Activated naive CD8-positive, alpha-beta T cell treated with anti-CD3 and anti-CD28 coated beads for 36 hours (primary cell): ENCODE measurements around the gene MRPS23. TPM values are rescaled to one million over a fixed set of nuclear protein-coding genes. Genes with fewer than 3 reads are reported as not detected.

Experiments
- DNase-seq: peaks from one replicate; pipeline ENCODE4 v3.0.0; 2021
- H3K27ac Mint-ChIP-seq: one replicate; pipeline ENCODE4 v1.8.0; 2022; ENCODE audit warnings: mild to moderate bottlenecking, moderate library complexity, mixed read lengths
- H3K27me3 Mint-ChIP-seq: one replicate; pipeline ENCODE4 v1.8.0; 2022; ENCODE audit warnings: mild to moderate bottlenecking, mixed read lengths
- H3K36me3 Mint-ChIP-seq: one replicate; pipeline ENCODE4 v1.8.0; 2021; ENCODE audit warnings: mild to moderate bottlenecking, mixed read lengths
- H3K4me1 Mint-ChIP-seq: one replicate; pipeline ENCODE4 v1.8.0; 2021; ENCODE audit warnings: mixed read lengths
- H3K4me3 Mint-ChIP-seq: one replicate; pipeline ENCODE4 v1.8.0; 2022; ENCODE audit warnings: mild to moderate bottlenecking, moderate library complexity, mixed read lengths
- H3K9me3 Mint-ChIP-seq: one replicate; pipeline ENCODE4 v1.8.0; 2022; ENCODE audit warnings: mixed read lengths
- total RNA-seq, 2 experiments: library from RNA; stranded (reverse); gene quantifications; one replicate each; pipeline ENCODE4 v1.2.3, GENCODE V29; 2021

MRPS23 gene
- total RNA-seq, 2 experiments from 2014 or later = 85.0 to 91.4 TPM

- DNase-seq = no peak
- no peaks in the 10 kb centered on the region for H3K9me3 Mint-ChIP-seq
- no peak overlapping the region for H3K4me3 Mint-ChIP-seq
- no peak overlapping the region for H3K27ac Mint-ChIP-seq
- no peaks in the 10 kb centered on the region for H3K36me3 Mint-ChIP-seq
- peaks cover 11% of the 10 kb centered on the region for H3K4me1 Mint-ChIP-seq
- H3K27me3 Mint-ChIP-seq = peaks cover 61% of the 10 kb centered on the region
These were observed 38.1 kb downstream of the MRPS23 start for GRCh38 chr17:57811638-57812280.

GRCh38 chr17:57810721-57811637, 38.9 kb downstream of the MRPS23 start:
- peaks cover 61% of the 10 kb centered on the region for H3K27me3 Mint-ChIP-seq
- no peaks in the 10 kb centered on the region for H3K9me3 Mint-ChIP-seq
- H3K27ac Mint-ChIP-seq = no peak overlapping the region
- no peaks in the 10 kb centered on the region for H3K36me3 Mint-ChIP-seq
- no peak overlapping the region for H3K4me3 Mint-ChIP-seq
- DNase-seq = no peak
- peaks cover 11% of the 10 kb centered on the region for H3K4me1 Mint-ChIP-seq

GRCh38 chr17:57809879-57810278, 40.0 kb downstream of the MRPS23 start:
- H3K4me1 Mint-ChIP-seq = peaks cover 11% of the 10 kb centered on the region
- H3K36me3 Mint-ChIP-seq = no peaks in the 10 kb centered on the region
- H3K9me3 Mint-ChIP-seq = no peaks in the 10 kb centered on the region
- peaks cover 59% of the 10 kb centered on the region for H3K27me3 Mint-ChIP-seq
- no peak overlapping the region for H3K27ac Mint-ChIP-seq
- DNase-seq = no peak
- no peak overlapping the region for H3K4me3 Mint-ChIP-seq

GRCh38 chr17:57808882-57809281, 41.0 kb downstream of the MRPS23 start:
- Mint-ChIP-seq H3K9me3 (no peaks in the 10 kb centered on the region), H3K27me3 (peaks cover 57% of the 10 kb centered on the region), H3K27ac (no peak overlapping the region), H3K4me3 (no peak overlapping the region), H3K4me1 (peaks cover 11% of the 10 kb centered on the region), H3K36me3 (no peaks in the 10 kb centered on the region)
- no peak for DNase-seq

- Mint-ChIP-seq H3K4me3 (no peak overlapping the region), H3K27me3 (peaks cover 39% of the 10 kb centered on the region), H3K4me1 (peaks cover 9% of the 10 kb centered on the region), H3K9me3 (peaks cover 6% of the 10 kb centered on the region), H3K27ac (no peak overlapping the region), H3K36me3 (no peaks in the 10 kb centered on the region)
- no peak for DNase-seq
These were observed 43.5 kb downstream of the MRPS23 start for GRCh38 chr17:57806167-57806830.

GRCh38 chr17:57803021-57803420, 46.8 kb downstream of the MRPS23 start:
- peaks cover 18% of the 10 kb centered on the region for H3K27me3 Mint-ChIP-seq
- peaks cover 4% of the 10 kb centered on the region for H3K4me1 Mint-ChIP-seq
- no peaks in the 10 kb centered on the region for H3K36me3 Mint-ChIP-seq
- H3K27ac Mint-ChIP-seq = no peak overlapping the region
- no peak overlapping the region for H3K4me3 Mint-ChIP-seq
- peaks cover 14% of the 10 kb centered on the region for H3K9me3 Mint-ChIP-seq
- DNase-seq = no peak

- H3K27ac Mint-ChIP-seq = no peak overlapping the region
- peaks cover 5% of the 10 kb centered on the region for H3K27me3 Mint-ChIP-seq
- peaks cover 14% of the 10 kb centered on the region for H3K9me3 Mint-ChIP-seq
- no peaks in the 10 kb centered on the region for H3K36me3 Mint-ChIP-seq
- no peak for DNase-seq
- no peak overlapping the region for H3K4me3 Mint-ChIP-seq
- H3K4me1 Mint-ChIP-seq = peaks cover 4% of the 10 kb centered on the region
These were observed 48.7 kb downstream of the MRPS23 start for GRCh38 chr17:57801044-57801711.

GRCh38 chr17:57794841-57795240, 55.0 kb downstream of the MRPS23 start:
- Mint-ChIP-seq H3K27ac (no peak overlapping the region), H3K9me3 (no peaks in the 10 kb centered on the region), H3K4me1 (no peaks in the 10 kb centered on the region), H3K27me3 (peaks cover 4% of the 10 kb centered on the region), H3K4me3 (no peak overlapping the region), H3K36me3 (no peaks in the 10 kb centered on the region)
- no peak for DNase-seq

- Mint-ChIP-seq H3K9me3 (no peaks in the 10 kb centered on the region), H3K27ac (no peak overlapping the region), H3K36me3 (no peaks in the 10 kb centered on the region), H3K4me3 (no peak overlapping the region), H3K4me1 (no peaks in the 10 kb centered on the region), H3K27me3 (peaks cover 11% of the 10 kb centered on the region)
- no peak for DNase-seq
These were observed 61.1 kb downstream of the MRPS23 start for GRCh38 chr17:57788725-57789124.

GRCh38 chr17:57785022-57785421, 64.8 kb downstream of the MRPS23 start:
- H3K36me3 Mint-ChIP-seq = no peaks in the 10 kb centered on the region
- no peaks in the 10 kb centered on the region for H3K9me3 Mint-ChIP-seq
- H3K27me3 Mint-ChIP-seq = peaks cover 13% of the 10 kb centered on the region
- H3K4me1 Mint-ChIP-seq = no peaks in the 10 kb centered on the region
- H3K27ac Mint-ChIP-seq = no peak overlapping the region
- no peak for DNase-seq
- H3K4me3 Mint-ChIP-seq = no peak overlapping the region

Other genes with a start within 250 kb of the MRPS23 start
- not detected for gene CCDC182, start 104.7 kb downstream of the MRPS23 start, total RNA-seq
- under 1 TPM; 0.14 to 0.18 TPM for gene CUEDC1, start 105.4 kb upstream of the MRPS23 start, total RNA-seq
- gene VEZF1, start 138.2 kb upstream of the MRPS23 start, total RNA-seq = 10 to 100 TPM; 22.8 to 23.0 TPM
- gene SRSF1, start 157.2 kb upstream of the MRPS23 start, total RNA-seq = 100 to 1,000 TPM; 441 to 469 TPM
- 10 to 100 TPM; 33.4 to 33.5 TPM for gene DYNLL2, start 233.4 kb upstream of the MRPS23 start, total RNA-seq